AG09309 (cell line): Measurements from ENCODE around the gene TYW1.
A peak's percentile ranks its signal among the peaks of the same experiment; 100 is the strongest.
"Not testable (repeated sequence)": the region's sequence is repeated elsewhere in the genome, so short reads cannot be mapped to it uniquely, and the experiment has no call there.

ENCODE experiments used
- DNase-seq: peaks from one replicate; pipeline ENCODE4 v3.0.0-alpha.2; 2010; ENCODE audit warnings: low read depth
- H3K4me3 ChIP-seq: 2 replicates; pipeline ENCODE4 v1.5.1; 2011; ENCODE audit warnings: mild to moderate bottlenecking, low read depth, low read length, moderate library complexity; ENCODE audit not compliant: control insufficient read depth
- CTCF ChIP-seq: IDR thresholded peaks from 2 replicates; pipeline ENCODE4 v1.5.1; 2011; ENCODE audit warnings: mild to moderate bottlenecking, low read depth, low read length, inconsistent platforms; ENCODE audit not compliant: insufficient read depth, control insufficient read depth; ENCODE audit errors: missing control alignments

The TYW1 gene

DNA sequence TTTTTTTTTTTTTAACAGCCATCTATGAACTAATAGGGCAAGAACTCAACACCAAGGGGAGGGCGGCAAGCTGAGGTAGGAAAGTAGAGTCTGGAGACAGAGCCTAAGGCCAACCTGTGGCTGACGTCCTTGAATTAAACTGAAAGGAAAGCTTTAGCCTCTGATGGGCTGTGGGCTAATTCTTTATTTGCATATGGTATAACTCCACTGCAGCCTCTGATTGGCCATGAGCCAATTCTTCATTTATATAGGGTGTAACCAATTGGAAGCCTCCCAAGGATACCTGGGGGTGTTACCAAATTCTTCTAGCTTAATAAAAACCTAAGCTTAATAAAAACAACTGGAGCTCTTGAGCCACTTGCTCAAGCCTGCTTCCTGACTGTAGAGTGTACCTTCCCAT, 10.3 kb downstream of the TYW1 start:
- no peak overlapping the region for H3K4me3 ChIP-seq
- DNase-seq: no peak
- TF ChIP-seq CTCF: no peak

DNA sequence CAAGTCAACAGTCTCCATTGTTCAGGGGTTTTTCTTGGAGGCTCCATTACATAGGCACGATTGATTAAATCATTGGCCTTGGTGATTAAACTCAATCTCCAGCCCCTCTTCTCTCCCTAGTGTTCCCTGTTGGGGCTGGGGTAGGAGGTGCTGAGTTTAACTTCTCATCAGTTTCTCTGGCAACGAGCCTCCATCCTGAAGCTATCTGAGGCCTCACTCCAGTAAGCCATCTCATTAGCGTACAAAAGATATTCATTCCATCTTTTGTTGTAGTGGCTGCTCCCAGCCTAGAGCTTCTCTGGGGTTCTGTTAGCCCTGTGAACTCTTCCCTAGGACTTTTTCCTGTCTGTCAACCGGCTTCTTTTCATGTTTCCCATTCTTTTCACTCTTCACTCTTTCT, 11.6 kb downstream of the TYW1 start:
- H3K4me3 ChIP-seq: no peak overlapping the region
- DNase-seq: no peak
- no peak for TF ChIP-seq CTCF

DNA sequence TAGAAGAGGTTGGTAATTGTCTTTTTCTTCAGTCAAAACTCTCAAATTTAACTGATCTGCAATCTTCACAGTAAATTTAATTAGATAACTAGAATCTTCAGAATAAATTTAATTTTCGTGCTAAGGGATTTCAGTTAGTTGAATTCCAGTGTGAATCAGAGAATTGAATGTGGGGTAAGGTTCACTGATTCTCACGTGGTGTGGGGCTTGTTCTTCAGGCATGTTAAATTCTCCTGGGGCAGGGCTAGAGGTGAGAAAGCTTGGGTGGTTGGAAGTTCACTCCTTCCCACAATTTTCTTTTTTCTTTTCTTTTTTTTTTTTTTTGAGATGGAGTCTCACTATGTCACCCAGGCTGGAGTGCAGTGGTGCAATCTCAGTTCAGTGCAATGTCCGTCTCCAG, 13.0 kb downstream of the TYW1 start:
- not testable (repeated sequence) for H3K4me3 ChIP-seq, DNase-seq

GRCh38 chr7:67014076-67014622, 17.5 kb downstream of the TYW1 start:
- H3K4me3 ChIP-seq, DNase-seq: not testable (repeated sequence)

DNA sequence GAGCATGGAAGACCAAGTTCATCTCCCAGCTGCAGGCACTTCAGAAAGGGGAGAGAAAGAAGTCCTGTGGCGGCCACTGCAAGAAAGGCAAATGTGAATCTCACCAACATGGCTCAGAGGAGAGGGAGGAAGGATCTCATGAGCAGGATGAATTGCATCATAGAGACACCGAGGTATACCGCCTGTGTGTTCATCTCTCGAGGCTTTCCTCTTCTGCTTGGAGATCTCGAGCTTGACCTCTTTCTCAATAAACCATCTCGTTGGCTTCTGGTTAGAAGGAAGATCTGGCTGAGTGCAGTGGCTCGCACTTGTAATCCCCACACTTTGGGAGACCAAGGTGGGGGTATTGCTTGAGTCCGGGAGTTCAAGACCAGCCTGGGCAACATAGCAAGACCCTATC, 21.3 kb downstream of the TYW1 start:
- not testable (repeated sequence) for H3K4me3 ChIP-seq

GRCh38 chr7:67018940-67019339, 22.3 kb downstream of the TYW1 start:
- TF ChIP-seq CTCF: no peak
- H3K4me3 ChIP-seq: no peak overlapping the region
- no peak for DNase-seq

More for the DNA sequence above, 21.3 kb downstream of the TYW1 start:
- DNase-seq: not testable (repeated sequence)

- no peak for TF ChIP-seq CTCF
- no peak overlapping the region for H3K4me3 ChIP-seq
- peak; percentile 7 for DNase-seq
Measured at GRCh38 chr7:67019562-67020390, 23.1 kb downstream of the TYW1 start.

DNA sequence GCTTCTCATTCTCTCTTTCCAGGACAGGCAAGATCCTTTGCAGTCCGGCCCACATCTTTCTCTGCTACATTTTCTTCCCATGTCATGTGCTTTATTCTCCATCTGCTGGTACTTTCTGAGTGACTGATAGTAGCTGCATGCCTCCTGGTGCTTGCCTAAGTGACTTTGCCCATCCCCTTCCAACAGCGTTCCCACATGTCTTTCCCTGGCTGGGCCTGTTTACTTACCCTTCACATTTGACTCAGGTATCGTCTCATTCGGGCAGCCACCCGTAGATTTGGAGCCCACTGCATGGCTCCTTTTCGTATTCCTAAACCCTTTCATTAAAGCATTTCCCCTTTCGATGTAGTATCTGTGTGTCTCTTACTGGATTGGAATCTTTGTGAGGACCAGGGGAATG, 24.6 kb downstream of the TYW1 start:
- DNase-seq: no peak
- TF ChIP-seq CTCF: no peak
- no peak overlapping the region for H3K4me3 ChIP-seq
